ENCODE results near the gene MARK4.

MARK4 gene

GRCh38 chr19:45245334-45245787 is 5.7 kb upstream of the MARK4 start, which contains the start of gene EXOC3L2:
TSS of gene EXOC3L2 (minus strand) at chr19:45245407. CDS start at chr19:45239045, 6,362 bp downstream.
- Mint-ChIP-seq H3K27me3 (ENCODE audit: low read depth) (peaks cover 14% of the 10 kb centered on the region), H3K27ac (peak within 1 kb of the TSS; percentile 74 to 83 (median 80)), H3K4me1 (peaks cover 18% of the 10 kb centered on the region), H3K9me3 (no peaks in the 10 kb centered on the region), H3K4me3 (peak within 1 kb of the TSS; percentile 58 to 71 (median 67)), H3K36me3 (ENCODE audit: low read depth) (no peaks in the 10 kb centered on the region)
- no peak for TF ChIP-seq CTCF (IDR thresholded peaks at IDR 0.05; ENCODE audit: unreplicated experiment in 3 of 3)

- Mint-ChIP-seq H3K27ac (peak overlapping the region; percentile 74 to 83 (median 80)), H3K36me3 (ENCODE audit: low read depth) (no peaks in the 10 kb centered on the region), H3K4me1 (peaks cover 21% of the 10 kb centered on the region), H3K9me3 (no peaks in the 10 kb centered on the region), H3K4me3 (peak overlapping the region; percentile 34 to 71 (median 67)), H3K27me3 (ENCODE audit: low read depth) (peaks cover 13% of the 10 kb centered on the region)
- TF ChIP-seq CTCF (IDR thresholded peaks at IDR 0.05; ENCODE audit: unreplicated experiment in 3 of 3) = no peak
These were observed 5.2 kb upstream of the MARK4 start for GRCh38 chr19:45245826-45246225.

- no peaks in the 10 kb centered on the region for H3K9me3 Mint-ChIP-seq
- no peak for TF ChIP-seq CTCF (IDR thresholded peaks at IDR 0.05; ENCODE audit: unreplicated experiment in 3 of 3)
- no peak overlapping the region for H3K4me3 Mint-ChIP-seq
- peaks cover 23% of the 10 kb centered on the region for H3K4me1 Mint-ChIP-seq
- H3K27me3 Mint-ChIP-seq (ENCODE audit: low read depth) = peaks cover 3% of the 10 kb centered on the region
- H3K27ac Mint-ChIP-seq = no peak overlapping the region
- no peaks in the 10 kb centered on the region for H3K36me3 Mint-ChIP-seq (ENCODE audit: low read depth)
These were observed 3.9 kb upstream of the MARK4 start for GRCh38 chr19:45247136-45247535.

GRCh38 chr19:45249261-45250033 is 1.6 kb upstream of the MARK4 start:
- Mint-ChIP-seq H3K4me3 (peak overlapping the region; percentile 87 to 95 (median 94)), H3K27ac (peak overlapping the region in 1 of 3 experiments; percentile 33), H3K9me3 (no peaks in the 10 kb centered on the region), H3K36me3 (ENCODE audit: low read depth) (no peaks in the 10 kb centered on the region), H3K4me1 (peaks cover 36% of the 10 kb centered on the region), H3K27me3 (ENCODE audit: low read depth) (peaks cover 3% of the 10 kb centered on the region)
- no peak for TF ChIP-seq CTCF (IDR thresholded peaks at IDR 0.05; ENCODE audit: unreplicated experiment in 3 of 3)

GRCh38 chr19:45250216-45250831 is 747 bp upstream of the MARK4 start:
- Mint-ChIP-seq H3K4me1 (peaks cover 34% of the 10 kb centered on the region), H3K27ac (peak overlapping the region; percentile 38 to 91 (median 75)), H3K9me3 (no peaks in the 10 kb centered on the region), H3K4me3 (peak overlapping the region; percentile 87 to 95 (median 94)), H3K27me3 (ENCODE audit: low read depth) (no peaks in the 10 kb centered on the region), H3K36me3 (ENCODE audit: low read depth) (no peaks in the 10 kb centered on the region)
- TF ChIP-seq CTCF (IDR thresholded peaks at IDR 0.05; ENCODE audit: unreplicated experiment in 3 of 3) = no peak

Data from nephron (organoid).